GM18511 (cell line): ENCODE data around the gene POLD4.

ENCODE experiments used
- ATAC-seq: cut with Tn5 transposase; IDR thresholded peaks from one replicate; pipeline ENCODE4 v1.9.1; 2021; ENCODE audit warnings: mild to moderate bottlenecking, moderate library complexity; ENCODE audit not compliant: unreplicated experiment

POLD4 gene

DNA sequence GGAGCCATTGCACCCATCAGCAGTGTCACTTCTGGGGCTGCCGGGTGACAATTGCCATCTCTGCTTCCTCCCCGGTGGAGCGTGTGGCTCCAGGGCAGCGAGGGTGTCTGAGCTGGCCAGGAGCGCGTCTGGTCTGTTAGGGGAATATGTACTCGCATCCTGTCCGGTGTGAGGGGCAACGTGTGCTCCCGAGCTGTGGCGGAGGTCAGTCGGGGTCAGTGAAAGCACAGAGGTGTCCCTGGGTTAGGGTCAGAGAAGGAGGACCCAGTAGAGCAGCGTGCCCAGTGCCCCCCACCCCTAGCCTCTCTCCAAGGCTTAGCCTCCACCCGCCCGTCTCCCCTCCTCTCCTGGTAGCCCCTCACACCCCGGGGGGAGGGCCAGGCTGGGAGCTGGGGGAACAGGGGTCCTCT, 18.6 kb upstream of the POLD4 start:
- ATAC-seq: no peak

DNA sequence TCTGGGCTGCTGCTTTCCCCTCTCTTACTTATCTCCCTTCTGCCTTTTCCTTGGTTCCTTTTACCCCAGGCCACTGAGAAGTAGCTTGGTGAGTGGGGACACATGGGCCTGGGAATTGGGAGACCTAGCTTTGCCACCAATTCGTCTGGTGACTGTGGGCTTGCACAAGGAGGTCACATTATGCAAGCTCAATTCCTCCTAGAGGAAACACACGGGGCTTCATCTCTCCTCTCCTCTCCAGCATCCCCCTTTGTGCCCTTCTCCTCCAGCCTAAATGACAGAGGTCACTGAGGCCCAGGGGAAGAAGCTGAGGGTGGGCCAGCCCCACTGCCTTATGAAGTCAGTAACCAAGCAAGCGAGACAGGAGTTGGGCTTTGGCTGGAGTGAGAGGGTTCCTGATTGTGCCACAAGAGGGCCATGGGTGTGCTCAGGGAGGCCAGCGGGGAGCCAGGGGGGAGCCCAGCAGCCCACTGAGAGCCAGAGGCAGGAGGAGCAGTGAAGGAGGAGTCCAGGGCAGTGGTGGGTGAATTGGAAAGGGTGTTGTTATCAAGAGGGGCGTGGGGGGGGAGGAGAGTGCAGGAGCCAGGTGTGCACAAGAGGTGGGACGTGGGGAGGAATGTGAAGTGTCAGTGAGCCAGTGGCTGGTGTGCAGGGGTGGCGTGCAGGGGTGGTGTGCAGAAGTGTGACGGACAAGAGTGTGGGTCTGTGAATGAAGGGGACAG, 18.0 kb upstream of the POLD4 start:
- ATAC-seq: no peak

DNA sequence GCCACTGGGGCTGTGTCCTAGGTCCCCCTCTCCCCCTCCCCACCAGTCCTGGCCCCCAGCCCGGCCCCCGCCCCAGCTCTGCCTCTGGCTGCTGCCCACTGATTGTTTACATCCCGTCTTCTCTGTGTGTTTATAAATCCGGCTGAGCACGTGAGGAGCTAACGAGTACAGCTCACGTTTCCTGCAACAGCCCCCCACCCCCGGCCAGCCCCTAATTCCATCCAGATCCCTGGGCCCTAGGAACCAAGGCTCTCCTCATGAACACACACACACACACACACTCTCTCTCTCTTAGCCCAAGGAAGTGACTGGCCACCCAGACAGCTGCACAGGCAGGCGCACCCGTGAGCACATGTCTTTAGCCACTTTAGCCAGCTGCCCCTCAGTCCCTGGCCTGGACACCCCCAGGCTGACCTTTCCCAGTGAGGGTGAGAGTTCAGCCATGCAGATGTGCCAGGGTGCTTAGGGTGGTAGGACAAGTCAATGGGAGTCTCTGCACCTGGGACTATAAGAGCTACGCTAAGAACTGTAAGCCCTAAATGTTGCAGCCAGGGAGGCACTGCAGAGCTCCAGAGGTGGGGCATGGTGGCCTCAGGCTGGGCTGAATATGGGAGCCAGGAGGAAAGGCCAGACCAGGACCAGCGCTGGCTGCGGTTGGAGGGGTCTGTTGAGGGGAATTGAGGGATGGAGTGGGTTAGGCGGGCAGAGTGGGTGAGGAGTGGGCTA, 17.2 kb upstream of the POLD4 start:
- no peak for ATAC-seq

DNA sequence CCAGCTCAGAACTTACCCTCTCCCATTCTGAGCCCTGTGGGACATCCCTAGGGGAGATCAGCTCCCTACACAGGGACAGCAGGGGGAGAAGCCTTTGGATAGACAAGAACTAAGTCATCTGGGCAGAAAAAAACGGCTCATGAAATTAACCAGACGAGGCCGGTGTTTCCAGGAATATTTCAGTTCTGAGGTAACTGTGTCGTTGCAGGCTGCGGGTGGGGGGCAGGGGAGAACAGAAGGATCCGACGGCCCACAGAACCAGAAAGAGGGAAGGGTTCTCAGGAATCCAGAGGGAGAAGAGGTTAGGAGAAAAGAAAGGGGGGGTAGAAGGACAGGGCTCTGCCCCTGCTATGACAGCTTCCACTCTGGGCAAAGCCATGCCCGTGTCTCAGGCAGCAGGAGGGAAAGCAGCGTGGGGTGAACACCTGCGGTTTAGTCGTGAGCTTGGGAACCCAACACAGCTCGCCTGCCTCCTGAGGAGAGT, 16.5 kb upstream of the POLD4 start:
- no peak for ATAC-seq

DNA sequence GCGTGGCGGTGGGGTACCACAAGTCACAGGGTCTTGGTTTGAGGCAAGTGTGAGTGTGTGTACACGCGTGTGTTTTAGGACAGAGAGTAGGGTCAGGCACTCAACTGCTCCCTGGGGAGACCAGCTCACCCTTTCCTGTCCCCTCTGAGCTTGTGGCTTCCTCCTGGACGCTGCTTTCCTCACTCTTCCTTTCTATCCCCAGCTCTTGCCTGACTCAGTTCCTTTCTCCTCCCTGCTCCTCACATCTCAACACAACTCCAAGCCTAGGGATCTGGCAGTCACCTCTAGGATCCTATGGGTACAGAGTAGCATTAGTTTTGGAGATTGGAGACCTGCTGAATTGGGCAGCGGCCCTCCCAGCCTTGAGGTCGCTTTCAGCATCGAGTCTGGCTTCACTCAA, 15.9 kb upstream of the POLD4 start:
- no peak for ATAC-seq

DNA sequence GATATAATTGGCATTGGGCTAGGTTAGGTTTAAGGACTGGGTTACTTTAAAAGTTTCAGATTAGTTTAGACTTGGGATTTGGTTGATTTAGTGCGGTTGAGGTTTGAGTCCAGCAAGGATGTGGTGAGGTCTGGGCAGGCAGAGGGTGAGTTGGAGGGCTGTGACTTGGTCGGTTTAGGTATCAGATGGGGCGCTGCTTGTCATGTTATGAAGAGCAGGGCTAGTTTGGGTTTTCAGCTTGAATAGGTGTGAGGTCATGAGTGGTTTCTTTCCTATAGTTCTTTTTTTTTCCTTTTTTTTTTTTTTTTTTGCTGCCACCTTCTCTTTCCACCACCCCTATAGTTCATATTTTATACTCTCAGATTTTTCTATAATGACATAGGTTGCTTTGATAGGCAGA, 15.3 kb upstream of the POLD4 start:
- no peak for ATAC-seq

DNA sequence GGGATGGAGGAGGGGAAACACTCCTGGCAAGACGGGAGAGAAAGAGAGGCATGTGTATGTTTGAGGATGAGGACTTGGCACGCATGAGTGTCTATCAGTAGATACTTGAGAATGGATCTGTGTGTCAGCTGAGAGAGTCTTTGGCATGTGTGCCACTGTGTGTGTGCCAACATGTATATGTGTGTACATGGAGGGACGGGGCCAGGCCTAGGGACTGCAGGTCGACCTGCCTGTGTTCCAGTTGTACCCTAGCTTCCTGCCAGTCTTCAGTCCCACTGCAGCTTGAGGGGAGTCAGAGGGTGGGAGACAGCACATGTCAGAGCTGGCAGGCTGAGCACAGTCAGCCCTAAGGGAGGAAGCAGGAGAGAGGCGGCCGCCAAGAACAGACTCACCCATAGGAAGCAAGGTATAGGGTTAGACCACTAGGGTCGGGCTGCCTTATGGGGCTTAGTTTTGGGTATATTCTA, 14.4 kb upstream of the POLD4 start:
- no peak for ATAC-seq

DNA sequence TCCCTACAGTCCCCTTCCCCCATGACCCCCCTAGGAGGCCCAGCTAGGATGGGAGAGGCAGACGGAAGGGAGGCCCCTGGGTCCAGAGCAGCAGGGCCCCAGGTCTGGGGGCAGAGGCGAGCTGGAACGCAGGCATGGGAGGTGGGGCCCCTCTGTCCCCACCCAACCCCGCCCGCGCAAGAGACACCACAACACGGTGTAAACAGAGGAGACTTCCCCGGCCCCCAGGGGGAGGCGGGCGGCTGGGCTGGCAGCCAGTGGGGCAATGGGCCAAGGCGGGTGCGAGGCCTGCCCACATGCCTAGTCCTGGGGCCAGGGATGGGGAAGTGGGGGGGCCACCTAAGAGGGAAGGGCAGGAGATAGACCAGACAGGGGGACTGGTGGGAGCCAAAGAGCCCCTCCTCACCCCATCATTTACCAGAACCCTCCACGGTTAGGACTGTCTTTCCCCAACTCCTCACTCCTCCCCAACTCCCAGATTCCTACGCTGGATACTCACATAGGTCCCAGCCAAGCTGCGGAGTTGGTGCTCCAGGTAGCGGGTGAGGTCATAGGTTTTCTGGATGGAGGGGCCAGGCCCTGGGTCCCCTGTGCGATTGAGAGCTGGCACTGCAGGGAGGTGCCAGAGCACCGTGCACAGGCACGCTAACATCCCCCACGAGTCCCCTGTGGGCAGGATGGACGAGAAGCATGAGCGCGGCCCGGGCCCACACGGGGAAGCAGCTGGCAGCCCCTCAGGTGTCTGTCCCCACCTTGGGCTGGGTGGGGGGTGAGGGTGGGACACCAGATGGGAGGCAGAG, 13.8 kb upstream of the POLD4 start:
- ATAC-seq: no peak

DNA sequence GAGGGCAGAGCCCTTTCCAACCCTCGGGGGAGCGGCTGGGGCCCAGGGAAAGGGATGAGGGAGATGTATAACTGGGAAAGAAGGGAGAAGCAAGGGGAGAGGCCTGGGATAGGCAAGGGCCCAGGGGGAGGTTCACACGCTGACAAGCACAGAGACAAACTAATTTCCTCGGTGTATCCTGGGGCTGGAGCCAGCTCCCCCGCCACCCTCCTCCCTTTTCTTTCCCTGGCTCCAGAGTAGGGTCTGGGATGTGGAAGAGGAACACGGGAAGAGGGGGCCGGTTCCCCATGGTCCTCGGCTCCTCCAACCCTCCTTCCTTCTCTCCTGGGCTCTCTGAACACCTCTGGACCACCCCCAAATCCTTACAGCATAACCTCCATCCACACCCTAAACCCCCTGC, 13.2 kb upstream of the POLD4 start:
- ATAC-seq: no peak

DNA sequence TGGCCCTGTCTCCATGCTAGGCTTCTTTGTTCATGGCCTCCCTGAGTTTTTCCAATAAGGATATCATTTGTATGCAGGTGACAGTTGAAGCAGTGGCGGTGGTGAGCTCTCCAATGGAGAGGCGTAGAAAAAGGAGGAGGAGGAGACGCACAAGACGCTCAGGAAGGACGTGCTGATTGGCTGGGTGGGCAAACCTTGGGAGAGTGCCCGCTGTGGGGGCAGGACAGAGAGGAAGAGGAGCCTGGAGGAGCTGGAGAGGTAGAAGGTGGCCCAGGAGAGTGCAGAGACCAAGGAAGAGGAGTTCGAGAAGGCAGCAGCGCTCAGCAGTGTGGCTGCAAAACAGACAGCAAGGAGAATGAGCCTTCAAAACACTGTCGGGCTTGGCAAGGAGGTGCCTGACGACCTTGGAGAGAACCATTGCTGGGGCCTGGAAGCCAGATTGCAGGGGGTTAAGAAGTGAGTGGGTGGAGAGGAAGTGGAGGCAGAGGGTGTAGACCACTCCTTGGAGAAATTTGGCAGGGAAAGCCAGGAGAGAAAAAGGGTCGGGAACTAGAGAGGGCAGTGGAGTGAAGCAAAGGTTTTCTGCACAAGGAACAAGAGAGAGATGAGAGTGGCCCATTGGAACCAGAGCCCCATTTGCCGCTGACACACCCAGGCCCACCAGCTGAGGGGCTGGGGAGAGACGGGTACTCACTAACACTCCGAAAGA, 12.5 kb upstream of the POLD4 start:
- no peak for ATAC-seq

DNA sequence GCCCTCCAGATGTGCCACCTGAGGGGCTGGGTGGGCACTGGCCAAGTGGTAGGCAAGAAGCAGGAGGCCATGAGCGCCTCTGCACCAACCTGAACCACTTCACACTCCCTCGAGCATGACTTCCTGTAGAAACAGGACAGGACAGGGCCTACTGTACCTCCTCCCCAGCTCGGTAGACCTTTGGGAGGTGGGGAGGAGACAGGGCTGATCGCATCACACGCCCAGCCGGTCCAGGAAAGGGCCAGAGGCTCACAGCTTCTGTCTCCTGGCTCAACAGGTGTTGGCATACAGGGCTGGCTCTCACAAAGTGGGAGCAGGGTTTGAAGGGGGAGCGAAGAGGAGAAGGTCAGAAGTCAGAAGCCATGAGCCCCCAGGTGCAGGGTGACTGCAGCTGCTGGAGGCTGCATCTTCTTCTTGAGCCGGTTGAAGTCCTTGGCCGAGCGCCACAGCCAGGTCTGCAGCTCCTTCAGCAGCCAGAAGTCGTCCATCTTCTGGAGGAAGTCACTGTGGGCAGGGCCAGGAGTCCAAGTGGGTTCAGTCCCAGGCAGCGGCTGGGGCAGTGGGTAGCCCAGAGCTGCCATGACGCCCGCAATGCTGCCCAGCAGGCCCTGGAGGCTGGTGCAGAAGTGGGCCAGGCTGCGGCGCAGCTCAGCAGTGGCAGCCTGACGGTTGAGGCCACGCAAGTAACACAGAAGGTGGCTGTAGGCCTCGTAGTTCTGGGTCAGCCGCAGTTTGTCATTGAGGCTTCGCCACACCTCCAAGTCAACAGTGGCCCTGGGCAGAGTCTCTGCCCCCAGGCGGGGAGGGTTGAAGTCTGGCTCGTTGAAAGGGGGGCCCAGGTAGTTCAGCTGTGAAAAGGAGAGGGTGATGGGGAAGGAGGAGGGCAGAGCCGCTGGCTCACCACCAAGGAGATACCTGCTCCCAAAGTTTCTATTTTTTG, 11.7 kb upstream of the POLD4 start:
- no peak for ATAC-seq

DNA sequence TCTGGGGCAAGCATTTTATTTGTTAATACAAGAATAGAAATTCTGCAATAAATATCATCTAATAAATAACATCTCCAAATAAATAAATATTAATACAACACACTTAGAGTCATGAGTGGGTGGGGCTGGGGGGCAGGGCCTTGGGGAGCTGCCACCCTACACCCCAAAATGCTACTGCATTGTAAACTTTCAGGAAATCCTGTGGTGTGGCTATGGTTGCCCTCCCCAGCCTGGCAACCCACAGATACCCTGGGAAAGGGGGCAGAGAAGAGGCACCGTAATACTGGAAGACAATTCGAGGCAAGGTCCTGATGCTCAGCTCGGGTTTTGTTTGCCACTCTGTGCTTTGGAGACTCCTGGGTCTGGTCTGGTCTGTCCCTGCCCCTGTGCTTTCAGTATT, 10.8 kb upstream of the POLD4 start:
- ATAC-seq: no peak

DNA sequence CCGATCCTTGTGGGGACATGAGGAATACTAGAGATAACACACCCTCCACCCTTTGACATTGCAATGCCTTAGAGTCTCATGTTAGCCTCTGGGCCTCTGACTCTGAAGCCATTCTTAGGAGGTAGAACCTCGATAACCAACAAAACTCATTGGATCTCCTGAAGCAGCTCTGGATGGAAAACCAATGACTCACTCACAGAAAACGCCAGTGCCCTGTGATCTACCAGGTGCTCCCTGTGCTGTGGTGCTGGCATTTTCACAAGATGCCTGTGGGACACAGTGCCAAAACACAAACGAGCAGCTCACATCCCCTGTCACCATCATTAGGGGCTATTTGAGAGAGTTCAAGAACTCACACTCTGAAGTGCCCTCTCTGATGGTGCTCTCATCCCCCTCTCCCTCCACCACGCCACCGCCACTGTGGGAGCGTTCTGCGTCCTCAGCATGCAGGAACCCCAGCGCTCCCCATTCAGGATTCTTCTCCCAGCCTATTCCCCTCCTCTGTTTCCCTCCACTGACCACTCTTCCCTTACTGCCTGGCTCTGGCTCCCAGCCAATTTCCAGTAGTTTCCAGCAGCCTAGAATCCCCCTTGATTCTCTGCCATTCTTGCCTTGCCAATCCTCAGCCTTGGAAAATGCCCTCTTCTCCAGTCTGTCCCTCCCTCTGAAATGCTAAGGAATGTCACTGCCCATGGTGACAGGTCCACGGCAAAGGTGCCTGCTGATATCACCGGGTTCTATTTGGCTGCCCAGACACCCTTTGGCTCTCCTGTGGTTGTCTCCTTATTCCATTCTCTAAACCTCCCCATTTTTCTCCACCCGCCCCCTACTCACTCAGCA, 4.7 kb upstream of the POLD4 start:
- no peak for ATAC-seq

DNA sequence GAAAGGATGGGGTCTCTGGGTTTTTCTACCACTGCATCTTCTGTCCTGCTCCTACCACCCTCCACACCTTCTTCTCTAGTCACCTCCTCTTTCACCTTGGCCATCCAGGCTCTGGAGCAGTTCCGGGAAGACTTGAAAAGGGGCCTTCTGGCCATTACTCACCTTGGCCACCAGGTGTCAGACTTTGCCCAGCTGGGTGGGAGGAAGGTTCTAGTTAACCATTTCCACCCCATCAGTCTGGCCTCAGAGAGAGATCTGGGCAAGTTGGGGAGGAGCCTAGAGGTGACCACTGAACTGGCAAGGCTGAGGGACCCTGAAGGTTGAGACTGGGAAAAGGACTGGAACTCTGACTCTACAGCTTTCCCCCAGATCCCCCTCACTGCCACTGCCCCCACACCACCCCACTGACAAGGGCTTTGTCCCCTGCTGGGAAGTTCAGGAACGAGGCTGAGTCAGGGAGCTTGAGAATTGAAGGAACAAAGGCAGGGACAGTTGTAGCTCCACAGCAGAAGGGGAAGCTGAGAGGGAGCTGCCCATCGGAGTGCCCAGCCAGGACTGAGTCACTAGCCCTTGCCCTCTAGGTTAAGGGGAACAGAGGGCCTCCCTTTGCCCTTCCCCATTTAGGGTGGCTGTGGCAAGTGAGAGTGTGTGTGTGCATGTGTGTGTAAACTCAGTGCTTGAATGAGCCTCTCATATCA, 3.7 kb upstream of the POLD4 start:
- no peak for ATAC-seq

DNA sequence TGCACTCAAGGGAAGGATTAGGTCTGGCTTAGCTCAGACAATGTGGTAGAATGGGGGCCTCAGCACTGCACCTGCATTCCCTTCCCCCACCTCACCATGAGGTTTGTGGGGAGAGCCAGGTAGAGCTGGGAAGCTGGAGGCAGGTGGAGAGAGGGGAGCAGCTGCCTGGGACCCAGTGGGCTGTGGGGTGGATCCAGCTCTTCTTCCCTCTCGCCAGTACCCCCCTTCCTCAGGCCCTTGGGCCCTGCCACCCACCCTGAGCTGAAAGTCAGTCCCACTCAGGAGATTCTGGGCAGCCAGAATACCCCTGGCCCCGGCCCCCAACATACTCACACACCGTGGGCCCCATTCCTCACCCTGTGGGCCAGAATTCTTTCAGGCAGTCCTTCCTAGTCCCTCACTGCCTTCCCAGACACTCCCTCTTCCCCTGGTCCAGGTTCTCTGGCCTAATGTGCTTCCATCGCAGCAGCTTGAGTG, 3.1 kb upstream of the POLD4 start:
- ATAC-seq: no peak

DNA sequence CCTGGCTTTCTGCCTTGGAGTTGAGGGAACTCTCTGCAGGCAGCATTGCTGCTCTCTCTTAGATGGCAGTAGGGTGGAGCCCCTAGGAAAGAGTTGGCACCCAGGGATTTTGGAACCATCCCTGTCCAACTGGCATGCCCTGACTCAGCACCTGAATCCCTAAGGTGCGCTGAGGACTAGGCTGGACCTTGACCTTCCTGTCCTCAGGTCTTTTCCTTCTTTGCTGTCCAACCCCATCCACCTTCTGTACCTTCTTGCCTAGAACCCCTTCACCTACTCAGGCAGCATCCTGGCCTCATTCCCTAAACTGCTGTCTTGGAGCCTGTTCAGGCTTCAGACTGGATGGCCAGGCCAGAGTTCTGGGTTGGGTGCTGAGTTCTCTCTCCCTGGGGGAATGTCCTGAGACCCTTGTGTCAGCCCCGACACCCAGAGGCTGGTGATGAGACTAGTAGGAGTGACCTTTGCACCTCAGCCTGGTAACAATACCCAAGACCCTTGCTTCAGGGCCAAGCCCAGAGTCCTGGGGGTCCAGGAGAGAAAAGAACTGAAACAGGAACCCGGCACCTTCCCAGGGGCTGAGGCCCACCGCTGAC, 2.5 kb upstream of the POLD4 start:
- ATAC-seq: no peak

DNA sequence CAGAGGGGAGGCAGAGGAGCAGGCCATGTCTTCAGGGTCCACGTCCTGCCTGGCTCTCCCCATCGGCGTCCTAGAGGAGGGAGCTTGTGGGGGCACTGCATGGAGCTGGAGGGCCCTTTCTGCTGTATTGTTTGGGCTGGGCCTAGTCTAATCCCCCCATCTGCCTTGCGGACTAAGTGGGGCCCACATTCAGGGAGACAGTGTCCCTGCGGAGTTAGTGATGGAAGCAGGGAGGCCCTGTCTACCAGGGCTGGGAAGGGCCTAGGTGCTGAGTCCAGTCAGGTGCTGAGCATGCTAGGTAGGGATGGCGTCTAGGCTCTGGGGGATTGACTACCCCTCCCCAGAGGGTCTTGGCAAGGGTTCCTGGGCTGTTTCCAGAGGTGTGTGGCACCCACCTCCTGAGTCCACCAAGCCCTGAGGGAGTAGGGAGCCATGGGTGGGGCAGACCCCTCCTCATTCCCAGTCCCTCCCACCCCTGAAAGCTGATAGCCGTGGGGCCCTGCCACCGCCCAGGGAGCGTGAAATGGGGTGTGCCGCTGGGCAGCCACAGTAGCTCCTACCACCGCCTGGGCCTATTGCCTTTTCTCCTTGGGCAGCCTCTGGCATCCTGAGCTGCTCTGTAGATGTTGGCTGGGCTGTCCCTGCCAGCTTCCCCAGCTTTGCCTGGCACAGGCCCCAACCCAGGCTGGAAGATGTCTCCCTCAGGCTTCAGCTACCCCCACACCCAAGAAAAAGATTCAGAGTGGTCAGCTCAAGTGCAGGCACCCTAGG, 1.9 kb upstream of the POLD4 start:
- no peak for ATAC-seq
